ENCODE results near the gene EFNA5. TPM values are rescaled to one million over a fixed set of nuclear protein-coding genes. Genes with fewer than 3 reads are reported as not detected.

Gene EFNA5
- total RNA-seq, 1 donor from 2014 or later: 10.2 TPM

DNA sequence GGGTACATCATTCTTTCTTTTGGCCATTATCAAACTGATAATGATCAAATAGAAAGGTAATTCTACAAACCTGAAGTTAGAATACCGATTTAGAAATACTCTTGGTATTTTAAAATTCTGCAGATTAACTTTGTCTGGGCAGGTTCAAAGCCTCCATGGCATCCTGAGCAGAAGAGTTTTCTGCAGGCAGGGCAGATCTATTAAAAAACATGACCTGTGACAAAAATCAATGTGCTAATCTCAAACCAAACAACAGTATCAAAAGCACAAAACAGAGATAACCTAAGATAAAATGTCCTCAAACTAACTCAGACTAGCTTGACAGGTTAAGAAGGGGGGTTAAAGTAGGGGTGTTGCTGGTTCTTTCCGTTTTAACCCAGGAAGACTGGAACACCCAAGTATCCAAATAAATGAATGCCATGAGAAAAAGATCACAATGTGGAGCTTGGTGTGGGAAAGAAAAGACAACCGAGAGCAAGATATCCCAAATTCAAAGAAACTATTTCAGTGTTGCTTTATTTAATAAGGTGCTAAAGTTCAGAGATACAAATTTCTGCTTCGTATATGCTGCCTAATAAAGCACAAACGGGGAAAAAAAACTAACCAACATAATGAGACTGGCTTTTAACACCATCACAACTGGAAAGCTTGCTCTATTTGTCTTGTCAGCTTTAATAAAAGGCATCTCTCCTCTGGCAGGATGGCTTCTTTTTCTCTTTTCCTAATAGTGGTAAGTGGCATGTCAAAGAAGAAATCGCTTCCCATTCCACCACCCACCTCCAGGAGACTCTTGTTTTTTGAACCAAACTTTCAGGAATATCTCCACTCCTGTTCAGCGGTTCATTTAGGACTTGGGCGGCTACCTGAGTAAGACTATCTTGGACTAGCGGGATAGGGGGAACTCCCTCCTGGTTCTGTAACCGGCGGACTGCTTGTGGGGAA, 2.3 kb downstream of the EFNA5 start:
- no peak overlapping the region for H3K27ac ChIP-seq
- H3K4me3 ChIP-seq: peak overlapping the region; percentile 71
- H3K9me3 ChIP-seq: no peaks in the 10 kb centered on the region
- DNase-seq: no peak
- intact Hi-C loops (cut with DNase I): no loop called here
- TF ChIP-seq, protein P1, sequence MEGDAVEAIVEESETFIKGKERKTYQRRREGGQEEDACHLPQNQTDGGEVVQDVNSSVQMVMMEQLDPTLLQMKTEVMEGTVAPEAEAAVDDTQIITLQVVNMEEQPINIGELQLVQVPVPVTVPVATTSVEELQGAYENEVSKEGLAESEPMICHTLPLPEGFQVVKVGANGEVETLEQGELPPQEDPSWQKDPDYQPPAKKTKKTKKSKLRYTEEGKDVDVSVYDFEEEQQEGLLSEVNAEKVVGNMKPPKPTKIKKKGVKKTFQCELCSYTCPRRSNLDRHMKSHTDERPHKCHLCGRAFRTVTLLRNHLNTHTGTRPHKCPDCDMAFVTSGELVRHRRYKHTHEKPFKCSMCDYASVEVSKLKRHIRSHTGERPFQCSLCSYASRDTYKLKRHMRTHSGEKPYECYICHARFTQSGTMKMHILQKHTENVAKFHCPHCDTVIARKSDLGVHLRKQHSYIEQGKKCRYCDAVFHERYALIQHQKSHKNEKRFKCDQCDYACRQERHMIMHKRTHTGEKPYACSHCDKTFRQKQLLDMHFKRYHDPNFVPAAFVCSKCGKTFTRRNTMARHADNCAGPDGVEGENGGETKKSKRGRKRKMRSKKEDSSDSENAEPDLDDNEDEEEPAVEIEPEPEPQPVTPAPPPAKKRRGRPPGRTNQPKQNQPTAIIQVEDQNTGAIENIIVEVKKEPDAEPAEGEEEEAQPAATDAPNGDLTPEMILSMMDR (IDR thresholded peaks at IDR 0.05): no peak
- peaks cover 38% of the 10 kb centered on the region for H3K27me3 ChIP-seq (ENCODE audit: low read depth)
- H3K4me1 ChIP-seq: peaks cover 34% of the 10 kb centered on the region
- no peak for ATAC-seq
- H3K36me3 ChIP-seq: no peaks in the 10 kb centered on the region

DNA sequence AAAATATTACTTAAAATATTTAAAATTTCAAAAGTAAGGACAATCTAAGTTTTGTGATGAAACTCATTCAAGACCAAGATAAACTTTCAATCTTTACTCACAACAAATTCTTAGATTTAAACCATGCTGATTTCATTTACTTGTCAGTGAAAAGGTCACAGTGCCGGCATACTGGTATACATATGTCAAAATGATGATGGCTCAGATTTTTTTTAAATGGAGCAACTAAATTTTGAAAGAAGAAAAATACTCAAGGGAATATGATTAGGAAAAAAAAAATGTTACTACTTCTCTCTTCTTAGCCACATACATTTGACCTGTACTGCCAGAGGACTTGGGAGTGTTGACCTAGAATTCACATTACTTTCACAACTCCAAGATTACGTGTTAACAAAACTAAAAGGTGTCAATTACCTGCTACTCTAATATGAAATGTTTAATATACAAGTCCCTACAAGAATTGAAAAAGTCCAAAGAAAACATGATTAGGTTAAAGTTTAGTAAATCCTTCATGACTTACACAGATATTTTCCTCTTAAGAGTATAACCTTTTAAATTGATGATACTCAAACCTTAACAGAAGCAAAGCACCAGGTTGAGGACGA, 4.6 kb downstream of the EFNA5 start:
- intact Hi-C loops (cut with DNase I): no loop called here
- no peak for ATAC-seq
- H3K27me3 ChIP-seq (ENCODE audit: low read depth): peaks cover 24% of the 10 kb centered on the region
- TF ChIP-seq, protein P1 (IDR thresholded peaks at IDR 0.05): no peak
- H3K27ac ChIP-seq: no peak overlapping the region
- no peaks in the 10 kb centered on the region for H3K36me3 ChIP-seq
- H3K4me3 ChIP-seq: no peak overlapping the region
- peaks cover 15% of the 10 kb centered on the region for H3K4me1 ChIP-seq
- no peak for DNase-seq
- H3K9me3 ChIP-seq: no peaks in the 10 kb centered on the region

DNA sequence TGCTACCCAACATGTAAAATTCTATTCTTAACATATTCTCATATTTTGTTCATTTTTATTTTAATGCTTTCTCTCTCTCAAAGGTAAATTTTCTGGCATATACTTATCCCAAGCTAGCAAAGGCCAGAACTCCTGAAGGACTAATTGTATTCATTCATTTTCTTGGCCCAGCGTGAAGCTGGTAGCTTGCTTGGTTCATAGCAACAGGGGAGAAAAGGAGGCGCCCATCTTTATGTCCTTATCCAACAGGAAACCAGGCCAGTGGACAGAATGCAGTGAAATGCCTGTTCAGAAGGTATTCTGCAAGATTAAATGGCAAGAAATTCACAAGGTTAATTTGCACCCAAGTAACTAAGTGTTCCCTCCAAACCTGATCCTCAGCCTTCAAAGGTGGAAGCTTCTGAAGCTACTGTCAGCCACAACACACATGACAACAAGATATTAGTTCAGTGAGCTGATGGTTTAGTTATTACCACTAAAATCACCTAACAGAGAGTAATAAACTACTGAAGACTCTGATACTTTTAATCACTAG, 5.6 kb downstream of the EFNA5 start:
- intact Hi-C loops (cut with DNase I): no loop called here
- DNase-seq (no peak), ATAC-seq (no peak)
- Histone ChIP-seq H3K27ac (no peak overlapping the region), H3K36me3 (no peaks in the 10 kb centered on the region), H3K4me1 (peaks cover 7% of the 10 kb centered on the region), H3K27me3 (ENCODE audit: low read depth) (peaks cover 15% of the 10 kb centered on the region), H3K9me3 (no peaks in the 10 kb centered on the region), H3K4me3 (no peak overlapping the region)
- TF ChIP-seq, protein P1 (IDR thresholded peaks at IDR 0.05): no peak

DNA sequence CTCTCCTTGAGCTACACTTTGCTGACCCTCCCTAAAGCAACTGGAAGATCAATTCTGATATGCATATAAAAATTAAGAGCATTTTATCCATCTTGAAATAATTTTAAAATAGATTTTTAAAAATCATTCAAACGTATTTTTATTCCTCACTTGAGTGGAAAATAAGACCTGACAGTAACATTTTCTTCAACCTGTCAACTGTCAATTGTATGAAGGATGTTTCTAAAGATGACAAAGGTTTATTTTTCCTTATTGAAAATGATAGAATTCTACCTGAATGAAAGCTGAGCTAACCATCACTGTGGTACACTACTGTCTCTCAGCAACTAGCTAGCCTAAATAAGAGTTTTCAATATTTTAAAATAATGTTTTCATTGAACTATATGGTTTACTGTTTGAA, 7.0 kb downstream of the EFNA5 start:
- DNase-seq: no peak
- TF ChIP-seq, protein P1 (IDR thresholded peaks at IDR 0.05): no peak
- Histone ChIP-seq H3K27me3 (ENCODE audit: low read depth) (peaks cover 1% of the 10 kb centered on the region), H3K4me1 (no peaks in the 10 kb centered on the region), H3K27ac (no peak overlapping the region), H3K9me3 (no peaks in the 10 kb centered on the region), H3K36me3 (no peaks in the 10 kb centered on the region), H3K4me3 (no peak overlapping the region)
- no peak for ATAC-seq
- intact Hi-C loops (cut with DNase I): no loop called here

DNA sequence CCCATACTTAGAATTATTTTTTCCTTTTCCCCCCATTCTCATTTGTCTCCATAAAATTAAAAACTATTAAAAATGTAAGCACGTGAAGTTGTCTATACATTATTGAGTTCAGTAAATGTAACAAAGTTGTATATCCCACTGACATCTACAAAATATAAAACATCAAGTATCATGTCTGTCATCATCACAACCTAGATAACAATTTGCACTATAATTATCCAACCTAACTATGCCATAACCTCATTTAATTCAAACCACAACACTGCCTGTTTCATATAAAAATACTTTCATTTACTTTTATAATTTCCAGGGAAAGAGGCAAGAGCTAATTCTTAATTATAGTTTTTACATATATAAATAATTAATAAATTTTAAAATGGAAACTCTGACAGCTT, 9.1 kb downstream of the EFNA5 start:
- Histone ChIP-seq H3K9me3 (no peaks in the 10 kb centered on the region), H3K27me3 (ENCODE audit: low read depth) (no peaks in the 10 kb centered on the region), H3K4me3 (no peak overlapping the region), H3K27ac (no peak overlapping the region), H3K4me1 (no peaks in the 10 kb centered on the region), H3K36me3 (no peaks in the 10 kb centered on the region)
- ATAC-seq (no peak), DNase-seq (no peak)
- intact Hi-C loops (cut with DNase I): no loop called here
- TF ChIP-seq, protein P1 (IDR thresholded peaks at IDR 0.05): no peak

Measured in lower lobe of right lung (tissue), 2 donors.